Neural cell (in vitro differentiated cells): ENCODE data around the gene ZNF691. TPM values are rescaled to one million over a fixed set of nuclear protein-coding genes. Genes with fewer than 3 reads are reported as not detected.

Experiments
- H2AFZ ChIP-seq: fragments of 200-600, 300-800 bp; sonication (generic), shearing (Covaris generic); 2 replicates; pipeline ENCODE4 v1.6.0; 2014; ENCODE audit warnings: low read depth, mild to moderate bottlenecking, antibody characterized with exemption, low read length, moderate library complexity
- H3F3A ChIP-seq: fragments of 200-600 bp; shearing (Covaris generic); 2 replicates; pipeline ENCODE4 v1.6.1; 2016; ENCODE audit warnings: mild to moderate bottlenecking, moderate library complexity, mixed read lengths, antibody characterized with exemption, low read length; ENCODE audit not compliant: insufficient read depth, poor library complexity, severe bottlenecking
- H3K27ac ChIP-seq: fragments of 200-600, 300-800 bp; sonication (generic), shearing (Covaris generic); 2 replicates; pipeline ENCODE4 v1.5.1; 2014; ENCODE audit warnings: mild to moderate bottlenecking, low read length, moderate library complexity
- H3K27me3 ChIP-seq: fragments of 300-800, 200-600 bp; sonication (generic), shearing (Covaris generic); 2 replicates; pipeline ENCODE4 v1.6.0; 2014; ENCODE audit warnings: mild to moderate bottlenecking, low read depth, low read length, moderate library complexity; ENCODE audit not compliant: insufficient read depth
- H3K36me3 ChIP-seq: fragments of 300-800, 200-600 bp; sonication (generic), shearing (Covaris generic); 2 replicates; pipeline ENCODE4 v1.5.1; 2014; ENCODE audit warnings: mild to moderate bottlenecking, antibody characterized with exemption, low read length, moderate library complexity; ENCODE audit not compliant: insufficient read depth
- H3K4me2 ChIP-seq: fragments of 300-800, 200-600 bp; sonication (generic), shearing (Covaris generic); 2 replicates; pipeline ENCODE4 v1.6.0; 2014; ENCODE audit warnings: mild to moderate bottlenecking, low read length
- H3K4me3 ChIP-seq: fragments of 300-800, 200-600 bp; sonication (generic), shearing (Covaris generic); 2 replicates; pipeline ENCODE4 v1.5.1; 2014; ENCODE audit warnings: mild to moderate bottlenecking, low read length, moderate library complexity
- H3K79me2 ChIP-seq: fragments of 200-600 bp; shearing (Covaris generic); replicated peaks from 2 replicates; pipeline ENCODE4 v1.6.0; 2014; ENCODE audit warnings: mild to moderate bottlenecking, low read length, moderate library complexity; ENCODE audit not compliant: insufficient read depth
- H3K9ac ChIP-seq: fragments of 300-800, 200-600 bp; sonication (generic), shearing (Covaris generic); 2 replicates; pipeline ENCODE4 v1.6.1; 2016; ENCODE audit warnings: mild to moderate bottlenecking, low read length, mixed read lengths
- H3K9me2 ChIP-seq: fragments of 200-600 bp; shearing (Covaris generic); 2 replicates; pipeline ENCODE4 v1.6.1; 2016; ENCODE audit warnings: mild to moderate bottlenecking, low read length, mixed read lengths; ENCODE audit not compliant: insufficient read depth
- H3K9me3 ChIP-seq: fragments of 200-600, 300-800 bp; sonication (generic), shearing (Covaris generic); 2 replicates; pipeline ENCODE4 v1.6.1; 2016; ENCODE audit warnings: mild to moderate bottlenecking, mixed run types, low read length, moderate library complexity, mixed read lengths
- H4K20me1 ChIP-seq: fragments of 200-600 bp; shearing (Covaris generic); 2 replicates; pipeline ENCODE4 v1.6.1; 2016; ENCODE audit warnings: mild to moderate bottlenecking, mixed run types; ENCODE audit not compliant: insufficient read depth
- CTCF ChIP-seq: fragments of 450-650 bp; IDR thresholded peaks from 2 replicates; pipeline ENCODE4 v1.5.1; 2014; ENCODE audit warnings: antibody characterized with exemption, mild to moderate bottlenecking, moderate library complexity; ENCODE audit not compliant: poor library complexity, severe bottlenecking
- EP300 ChIP-seq: fragments of 450-650 bp; conservative IDR thresholded peaks from 2 replicates; pipeline ENCODE4 v1.6.1; 2014; ENCODE audit warnings: antibody characterized with exemption, mild to moderate bottlenecking, moderate library complexity; ENCODE audit not compliant: poor library complexity, severe bottlenecking
- EZH2 ChIP-seq: fragments of 200-600, 300-800 bp; shearing (Covaris generic), sonication (generic); IDR thresholded peaks from 2 replicates; pipeline ENCODE4 v1.6.1; 2014; ENCODE audit warnings: antibody characterized with exemption, low read length, borderline replicate concordance, mild to moderate bottlenecking; ENCODE audit not compliant: insufficient read depth, poor library complexity, severe bottlenecking
- MXI1 ChIP-seq: fragments of 450-650 bp; conservative IDR thresholded peaks from 2 replicates; pipeline ENCODE4 v1.6.1; 2014; ENCODE audit warnings: antibody characterized with exemption, mild to moderate bottlenecking; ENCODE audit not compliant: poor library complexity, severe bottlenecking
- POLR2AphosphoS5 ChIP-seq: IDR thresholded peaks from 2 replicates; pipeline ENCODE4 v1.6.1; 2012
- RAD21 ChIP-seq: fragments of 450-650 bp; conservative IDR thresholded peaks from 2 replicates; pipeline ENCODE4 v1.6.1; 2014; ENCODE audit warnings: antibody characterized with exemption, mild to moderate bottlenecking, moderate library complexity
- REST ChIP-seq: IDR thresholded peaks from 2 replicates; pipeline ENCODE4 v1.6.1; 2012; ENCODE audit warnings: borderline replicate concordance
- SMC3 ChIP-seq: fragments of 450-650 bp; conservative IDR thresholded peaks from 2 replicates; pipeline ENCODE4 v1.6.1; 2014; ENCODE audit warnings: antibody characterized with exemption, mild to moderate bottlenecking, moderate library complexity; ENCODE audit not compliant: poor library complexity
- TAF1 ChIP-seq: IDR thresholded peaks from 2 replicates; pipeline ENCODE4 v1.6.1; 2012; ENCODE audit warnings: low read depth
- polyA plus RNA-seq: library from polyadenylated mRNA; depleted of rRNA; stranded (reverse); fragments of >200 nt; gene quantifications from 2 replicates; pipeline ENCODE4 v1.2.3, GENCODE V29; 2014

ZNF691 gene
- polyA plus RNA-seq, 1 donor from 2014 or later: 14.9 TPM

DNA sequence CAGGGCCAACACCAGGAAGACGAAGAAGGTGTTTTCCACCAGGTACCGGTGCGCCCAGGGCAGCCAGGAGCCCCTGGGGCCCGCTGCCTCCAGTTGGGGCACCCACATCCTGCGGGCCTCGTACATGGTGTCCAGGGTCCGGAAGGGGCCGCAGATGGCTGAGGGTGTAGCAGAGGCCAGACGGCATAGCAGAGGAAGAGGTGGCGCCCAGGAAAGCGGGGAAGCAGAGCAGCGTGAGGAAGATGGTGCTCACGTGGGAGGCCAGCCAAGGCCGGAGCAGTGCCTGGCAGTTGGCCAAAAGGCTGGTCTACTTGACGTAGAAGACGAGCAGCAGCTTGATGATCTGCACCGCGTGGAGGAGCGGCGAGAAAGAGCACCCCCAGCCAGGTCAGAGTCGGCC lies 40.4 kb downstream of the ZNF691 start (continued):
- TF ChIP-seq RAD21 (no peak), SMC3 (no peak), POLR2AphosphoS5 (no peak), EP300 (no peak)

GRCh38 chr1:42887366-42887765 lies 41.0 kb downstream of the ZNF691 start:
- H3K4me2 ChIP-seq: no peak overlapping the region
- H2AFZ ChIP-seq: no peak overlapping the region
- TF ChIP-seq TAF1 (no peak), EZH2 (no peak), SMC3 (no peak), CTCF (no peak), MXI1 (no peak), EP300 (no peak)
- H3F3A ChIP-seq: no peaks in the 10 kb centered on the region
- no peak overlapping the region for H3K27ac ChIP-seq
- H4K20me1 ChIP-seq: no peaks in the 10 kb centered on the region
- no peaks in the 10 kb centered on the region for H3K9me2 ChIP-seq
- H3K9me3 ChIP-seq: no peaks in the 10 kb centered on the region
- H3K79me2 ChIP-seq: no peaks in the 10 kb centered on the region
- H3K4me3 ChIP-seq: no peak overlapping the region
- H3K36me3 ChIP-seq: no peaks in the 10 kb centered on the region
- H3K9ac ChIP-seq: no peak overlapping the region
- H3K27me3 ChIP-seq: no peaks in the 10 kb centered on the region

- Histone ChIP-seq H3K9ac (no peak overlapping the region), H2AFZ (no peak overlapping the region), H3K4me2 (no peak overlapping the region), H3K4me3 (no peak overlapping the region), H3K27me3 (no peaks in the 10 kb centered on the region), H3K9me3 (no peaks in the 10 kb centered on the region), H3K36me3 (no peaks in the 10 kb centered on the region), H3F3A (no peaks in the 10 kb centered on the region), H4K20me1 (no peaks in the 10 kb centered on the region), H3K9me2 (no peaks in the 10 kb centered on the region), H3K27ac (no peak overlapping the region), H3K79me2 (no peaks in the 10 kb centered on the region)
- TF ChIP-seq CTCF: no peak
- TF ChIP-seq EP300: no peak
- TF ChIP-seq POLR2AphosphoS5: no peak
- TF ChIP-seq RAD21: no peak
- TF ChIP-seq SMC3: no peak
- TF ChIP-seq TAF1: no peak
- TF ChIP-seq MXI1: no peak
- no peak for TF ChIP-seq REST
- no peak for TF ChIP-seq EZH2
These were observed 41.7 kb downstream of the ZNF691 start for GRCh38 chr1:42888013-42888633.
